K562 (cell line): ENCODE data around the gene CYSRT1. TPM values are rescaled to one million over a fixed set of nuclear protein-coding genes. Genes with fewer than 3 reads are reported as not detected.

Experiments
- ARID3A ChIP-seq: IDR thresholded peaks from 2 replicates; pipeline ENCODE4 v1.6.1; 2012; ENCODE audit warnings: low read depth, low read length, improper control_type of control experiment, borderline replicate concordance
- CEBPZ ChIP-seq: fragments of 150-350 bp; IDR thresholded peaks from 2 replicates; pipeline ENCODE4 v1.6.1; 2014; ENCODE audit warnings: low read depth, mild to moderate bottlenecking, low read length, borderline replicate concordance
- DPF2 ChIP-seq: fragments of 450-650 bp; IDR thresholded peaks from 2 replicates; pipeline ENCODE4 v1.6.1; 2016
- HINFP ChIP-seq: fragments of 450-650 bp; conservative IDR thresholded peaks from 2 replicates; pipeline ENCODE4 v1.6.1; 2016; ENCODE audit warnings: missing genetic modification characterization, low read depth, mild to moderate bottlenecking, control low read depth, missing compliant biosample characterization
- LCOR ChIP-seq: sonication (generic); formaldehyde crosslinking; IDR thresholded peaks from 2 replicates; pipeline ENCODE4 v1.8.0; 2022; ENCODE audit warnings: mild to moderate bottlenecking, missing genetic modification reagents
- REST ChIP-seq, 2 experiments: fragments of 450-650 bp; formaldehyde crosslinking in 1 of 2; IDR thresholded peaks; 2 replicates each; pipeline versions ENCODE4 v1.4.0 to v1.6.1; 2014 to 2020; ENCODE audit warnings: mild to moderate bottlenecking in 2 of 2, borderline replicate concordance in 1 of 2, low read depth in 1 of 2
- TEAD1 ChIP-seq, 2 experiments: fragments of 450-650 bp in 1 of 2; sonication (generic) in 1 of 2; formaldehyde crosslinking; IDR thresholded peaks; 2 replicates each; pipeline versions ENCODE4 v1.4.0 to v1.8.0; 2020 to 2022; ENCODE audit warnings: mild to moderate bottlenecking in 2 of 2, missing genetic modification reagents in 1 of 2
- ZNF707 ChIP-seq: fragments of 250-450 bp; sonication (Bioruptor Pico); conservative IDR thresholded peaks from 2 replicates; pipeline ENCODE4 v1.8.0; 2022; ENCODE audit warnings: inconsistent platforms, mild to moderate bottlenecking, moderate library complexity
- polyA plus RNA-seq, 8 experiments: library from polyadenylated mRNA; depleted of rRNA in 4 of 8; stranded (reverse) in 5 of 8; unstranded in 3 of 8; fragments of >200 nt; fragmentation: Nextera tagmentation in 2 of 8; fragmentation: Illumina TruSeq in 1 of 8; extraction: Ambion mirVana in 2 of 8; extraction: Trizol in 1 of 8; gene quantifications; 2 replicates each; pipeline versions ENCODE4 v1.2.1 to v1.2.3, GENCODE V29; 2011 to 2014; ENCODE audit warnings: inconsistent platforms in 1 of 8, missing spikeins in 1 of 8
- total RNA-seq, 7 experiments: library from RNA; depleted of rRNA in 6 of 7; stranded (reverse); fragments of >200 nt in 6 of 7; fragmentation: Illumina TruSeq in 2 of 7; extraction: Trizol in 2 of 7; gene quantifications; 2 replicates each; pipeline versions ENCODE4 v1.2.1 to v1.2.3, GENCODE V29; 2011 to 2021; ENCODE audit warnings: low replicate concordance in 1 of 7

The CYSRT1 gene
- total and polyA plus RNA-seq, 9 of the 15 experiments (the other 6 are each of a cell fraction or from before 2014, with no cell fraction given) = 0.04 to 1.4 (median 0.42) TPM; not detected in 3

- TF ChIP-seq LCOR (CRISPR knock-in tag) = peak; percentile 88
- peak; percentile 95 for TF ChIP-seq CEBPZ
- TF ChIP-seq HINFP (tag) = no peak
- peak in 1 of 2 experiments; percentile 75; a peak in 1 of 4 replicates for TF ChIP-seq TEAD1 (CRISPR knock-in tag; IDR thresholded peaks at IDR 0.05)
- peak; percentile 88; the same call in 1 of the 2 replicates for TF ChIP-seq ARID3A
- no peak for TF ChIP-seq ZNF707
- no peak for TF ChIP-seq REST (IDR thresholded peaks at IDR 0.05; ENCODE audit: borderline replicate concordance)
- TF ChIP-seq REST (CRISPR knock-in tag; IDR thresholded peaks at IDR 0.05; ENCODE audit: low read depth) = 0 out of 2 replicates have a peak, but pooled peaks have one; percentile 54
- no peak for TF ChIP-seq DPF2
These were observed 16.0 kb downstream of the CYSRT1 start, which contains the start of gene TUBB4B (continued) for GRCh38 chr9:137240841-137241489.
